PFSK-1 (cell line): ENCODE measurements around the gene RIN3.

ENCODE experiments used
- FOXP2 ChIP-seq: optimal IDR thresholded peaks from 2 replicates; pipeline ENCODE3; 2011; ENCODE audit warnings: borderline replicate concordance, control low read depth, inconsistent platforms; ENCODE audit not compliant: insufficient read depth; ENCODE audit errors: extremely low read length, extremely low read depth
- POLR2AphosphoS5 ChIP-seq: IDR thresholded peaks from 2 replicates; pipeline ENCODE4 v1.6.1; 2012; ENCODE audit warnings: low read depth, mild to moderate bottlenecking, control low read depth, low read length, moderate library complexity
- REST ChIP-seq, 2 experiments: IDR thresholded peaks; 2 replicates each; pipeline versions ENCODE4 v1.6.1 to v1.8.0; 2011 to 2012; ENCODE audit warnings: low read depth in 2 of 2, low read length in 2 of 2, control low read depth in 1 of 2, inconsistent platforms in 1 of 2, mild to moderate bottlenecking in 1 of 2, moderate library complexity in 1 of 2; ENCODE audit not compliant: insufficient read depth in 1 of 2
- SIN3A ChIP-seq: IDR thresholded peaks from 2 replicates; pipeline ENCODE4 v1.6.1; 2012; ENCODE audit warnings: mild to moderate bottlenecking, low read length, moderate library complexity, borderline replicate concordance; ENCODE audit not compliant: insufficient read depth
- TAF1 ChIP-seq: IDR thresholded peaks from 2 replicates; pipeline ENCODE4 v1.6.1; 2012; ENCODE audit warnings: low read length, control low read depth, borderline replicate concordance; ENCODE audit not compliant: insufficient read depth

DNA sequence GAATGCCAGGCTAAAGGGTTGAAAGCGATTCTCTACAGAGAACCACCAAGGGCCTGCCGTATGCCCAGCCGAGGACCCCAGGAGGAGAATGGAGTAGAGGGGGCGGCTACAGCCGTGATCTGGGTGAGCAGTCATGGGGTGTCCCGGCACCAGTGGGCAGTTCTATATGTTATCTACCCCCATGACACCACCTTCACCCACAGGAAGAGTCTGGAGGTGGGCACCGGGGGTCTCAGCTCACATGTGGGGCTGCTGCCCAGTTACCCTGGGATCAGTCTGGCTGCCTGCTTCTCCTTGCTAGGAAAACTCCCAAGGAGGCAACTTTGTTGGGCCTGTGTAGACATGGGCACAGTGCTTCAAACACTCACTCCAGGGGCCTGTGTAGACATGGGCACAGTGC lies 135.5 kb downstream of the RIN3 start:
- TF ChIP-seq POLR2AphosphoS5 = no peak
- no peak for TF ChIP-seq REST (IDR thresholded peaks at IDR 0.05; ENCODE audit: insufficient read depth in 1 of 2, low read depth in 2 of 2, low read length in 2 of 2)
- TF ChIP-seq SIN3A = no peak
- no peak for TF ChIP-seq TAF1
- TF ChIP-seq FOXP2 = no peak
